Measurements from ENCODE around the gene MRTFA.
A peak's percentile ranks its signal among the peaks of the same experiment; 100 is the strongest.
"Not testable (repeated sequence)": the region's sequence is repeated elsewhere in the genome, so short reads cannot be mapped to it uniquely, and the experiment has no call there.

The MRTFA gene

GRCh38 chr22:40636380-40637182, at the start of gene MRTFA:
Gene MRTFA, minus strand, starts transcription at chr22:40636719.
- DNase-seq, result peak; percentile 99

- no peak for DNase-seq
Observed at GRCh38 chr22:40685406-40685805, 48.9 kb upstream of the MRTFA start.

GRCh38 chr22:40684728-40685127, 48.2 kb upstream of the MRTFA start:
- no peak for DNase-seq

GRCh38 chr22:40681451-40681850, 44.9 kb upstream of the MRTFA start:
- no peak for DNase-seq

GRCh38 chr22:40680819-40681183, 44.3 kb upstream of the MRTFA start:
- DNase-seq, result no peak

- DNase-seq, result no peak
Observed at GRCh38 chr22:40679964-40680818, 43.7 kb upstream of the MRTFA start.

- DNase-seq, result no peak
Observed at GRCh38 chr22:40679249-40679963, 42.9 kb upstream of the MRTFA start, which contains the start of gene MCHR1. Gene MCHR1, plus strand, starts transcription at chr22:40679484. Its CDS starts 169 bp downstream, at chr22:40679653.

GRCh38 chr22:40678493-40679248, 42.2 kb upstream of the MRTFA start:
- no peak for DNase-seq

GRCh38 chr22:40676644-40677043, 40.1 kb upstream of the MRTFA start:
- DNase-seq, result no peak

GRCh38 chr22:40676166-40676565, 39.6 kb upstream of the MRTFA start:
- DNase-seq, result not testable (repeated sequence)

GRCh38 chr22:40674274-40674673, 37.8 kb upstream of the MRTFA start:
- no peak for DNase-seq

GRCh38 chr22:40673017-40673416, 36.5 kb upstream of the MRTFA start:
- no peak for DNase-seq

GRCh38 chr22:40671796-40672360, 35.4 kb upstream of the MRTFA start:
- DNase-seq, result no peak

- DNase-seq, result no peak
Observed at GRCh38 chr22:40671369-40671768, 34.9 kb upstream of the MRTFA start.

- DNase-seq, result no peak
Observed at GRCh38 chr22:40670058-40670457, 33.5 kb upstream of the MRTFA start.

GRCh38 chr22:40668611-40669411, 32.3 kb upstream of the MRTFA start:
- no peak for DNase-seq

- DNase-seq, result no peak
Observed at GRCh38 chr22:40666151-40666848, 29.8 kb upstream of the MRTFA start.

- DNase-seq, result no peak
Observed at GRCh38 chr22:40665312-40665711, 28.8 kb upstream of the MRTFA start.

- DNase-seq, result no peak
Observed at GRCh38 chr22:40661671-40662070, 25.2 kb upstream of the MRTFA start.

GRCh38 chr22:40660730-40661129, 24.2 kb upstream of the MRTFA start:
- no peak for DNase-seq

- peak; percentile 83 for DNase-seq
Observed at GRCh38 chr22:40659166-40659565, 22.6 kb upstream of the MRTFA start.
